ENCODE results near the gene RNU4-1. TPM values are rescaled to one million over a fixed set of nuclear protein-coding genes. Genes with fewer than 3 reads are reported as not detected.
A peak's percentile ranks its signal among the peaks of the same experiment; 100 is the strongest.

RNU4-1 gene
- total RNA-seq, 4 donors from 2014 or later = under 0.01 TPM

DNA sequence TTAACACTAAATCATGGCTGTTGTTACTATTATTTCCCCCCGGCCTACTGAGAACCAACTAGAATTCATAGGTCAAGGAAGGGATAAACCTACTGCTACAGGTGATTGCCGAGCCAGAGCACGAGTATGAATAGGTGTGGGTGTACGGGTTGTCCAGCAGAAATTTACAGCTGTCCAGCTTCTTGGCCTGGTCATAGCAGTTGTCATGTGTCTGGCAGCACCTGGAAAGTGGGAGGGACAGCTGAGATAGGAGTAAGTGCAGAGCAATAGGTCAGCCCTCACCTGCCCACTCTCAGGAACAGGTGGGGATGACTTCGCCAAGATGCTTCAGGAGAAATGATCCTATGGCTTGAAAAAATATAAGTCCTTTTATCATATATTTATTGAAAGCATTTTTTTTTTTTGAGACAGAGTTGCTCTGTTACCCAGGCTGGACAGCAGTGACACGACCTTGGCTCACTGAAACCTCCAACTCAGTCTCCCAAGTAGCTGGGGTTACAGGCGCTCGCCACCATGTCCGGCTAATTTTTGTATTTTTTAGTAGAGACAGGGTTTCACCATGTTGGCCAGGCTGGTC, 31.9 kb upstream of the RNU4-1 start:
- H3K27ac ChIP-seq = no peak overlapping the region

DNA sequence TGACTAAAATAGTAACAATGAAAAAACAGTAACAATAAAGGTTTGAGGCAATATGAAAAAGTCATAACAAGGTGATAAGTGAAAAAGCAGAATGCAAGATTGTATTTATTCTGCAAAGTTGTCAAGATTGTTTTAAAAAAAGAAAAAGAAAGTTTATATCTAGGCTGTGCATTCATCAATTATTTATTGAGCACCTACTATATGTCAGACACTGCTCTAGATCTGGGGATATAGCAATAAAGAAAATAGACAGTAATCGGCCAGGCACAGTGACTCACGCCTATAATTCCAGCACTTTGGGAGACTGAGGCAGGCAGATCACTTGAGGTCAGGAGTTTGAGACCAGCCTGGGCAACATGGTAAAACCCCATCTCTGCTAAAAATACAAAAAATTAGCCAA, 30.7 kb upstream of the RNU4-1 start:
- H3K9me3 ChIP-seq = no peaks in the 10 kb centered on the region
- H3K36me3 ChIP-seq = no peaks in the 10 kb centered on the region
- H3K4me3 ChIP-seq = no peak overlapping the region
- peaks cover 0 to 8% (median 0%) of the 10 kb centered on the region in 4 donors for H3K4me1 ChIP-seq
- DNase-seq = no peak
- no peak for TF ChIP-seq POLR2A (IDR thresholded peaks at IDR 0.05)
- TF ChIP-seq, protein P1, sequence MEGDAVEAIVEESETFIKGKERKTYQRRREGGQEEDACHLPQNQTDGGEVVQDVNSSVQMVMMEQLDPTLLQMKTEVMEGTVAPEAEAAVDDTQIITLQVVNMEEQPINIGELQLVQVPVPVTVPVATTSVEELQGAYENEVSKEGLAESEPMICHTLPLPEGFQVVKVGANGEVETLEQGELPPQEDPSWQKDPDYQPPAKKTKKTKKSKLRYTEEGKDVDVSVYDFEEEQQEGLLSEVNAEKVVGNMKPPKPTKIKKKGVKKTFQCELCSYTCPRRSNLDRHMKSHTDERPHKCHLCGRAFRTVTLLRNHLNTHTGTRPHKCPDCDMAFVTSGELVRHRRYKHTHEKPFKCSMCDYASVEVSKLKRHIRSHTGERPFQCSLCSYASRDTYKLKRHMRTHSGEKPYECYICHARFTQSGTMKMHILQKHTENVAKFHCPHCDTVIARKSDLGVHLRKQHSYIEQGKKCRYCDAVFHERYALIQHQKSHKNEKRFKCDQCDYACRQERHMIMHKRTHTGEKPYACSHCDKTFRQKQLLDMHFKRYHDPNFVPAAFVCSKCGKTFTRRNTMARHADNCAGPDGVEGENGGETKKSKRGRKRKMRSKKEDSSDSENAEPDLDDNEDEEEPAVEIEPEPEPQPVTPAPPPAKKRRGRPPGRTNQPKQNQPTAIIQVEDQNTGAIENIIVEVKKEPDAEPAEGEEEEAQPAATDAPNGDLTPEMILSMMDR (IDR thresholded peaks at IDR 0.05) = no peak
- H3K27ac ChIP-seq = no peak overlapping the region
- no peaks in the 10 kb centered on the region for H3K27me3 ChIP-seq

More for the DNA sequence above, 31.9 kb upstream of the RNU4-1 start:
- Histone ChIP-seq H3K27me3 (no peaks in the 10 kb centered on the region), H3K4me3 (no peak overlapping the region), H3K4me1 (peaks cover 0 to 8% (median 0%) of the 10 kb centered on the region in 4 donors), H3K36me3 (no peaks in the 10 kb centered on the region), H3K9me3 (no peaks in the 10 kb centered on the region)
- no peak for DNase-seq
- TF ChIP-seq, protein P1 (IDR thresholded peaks at IDR 0.05) = no peak
- TF ChIP-seq POLR2A (IDR thresholded peaks at IDR 0.05) = no peak

DNA sequence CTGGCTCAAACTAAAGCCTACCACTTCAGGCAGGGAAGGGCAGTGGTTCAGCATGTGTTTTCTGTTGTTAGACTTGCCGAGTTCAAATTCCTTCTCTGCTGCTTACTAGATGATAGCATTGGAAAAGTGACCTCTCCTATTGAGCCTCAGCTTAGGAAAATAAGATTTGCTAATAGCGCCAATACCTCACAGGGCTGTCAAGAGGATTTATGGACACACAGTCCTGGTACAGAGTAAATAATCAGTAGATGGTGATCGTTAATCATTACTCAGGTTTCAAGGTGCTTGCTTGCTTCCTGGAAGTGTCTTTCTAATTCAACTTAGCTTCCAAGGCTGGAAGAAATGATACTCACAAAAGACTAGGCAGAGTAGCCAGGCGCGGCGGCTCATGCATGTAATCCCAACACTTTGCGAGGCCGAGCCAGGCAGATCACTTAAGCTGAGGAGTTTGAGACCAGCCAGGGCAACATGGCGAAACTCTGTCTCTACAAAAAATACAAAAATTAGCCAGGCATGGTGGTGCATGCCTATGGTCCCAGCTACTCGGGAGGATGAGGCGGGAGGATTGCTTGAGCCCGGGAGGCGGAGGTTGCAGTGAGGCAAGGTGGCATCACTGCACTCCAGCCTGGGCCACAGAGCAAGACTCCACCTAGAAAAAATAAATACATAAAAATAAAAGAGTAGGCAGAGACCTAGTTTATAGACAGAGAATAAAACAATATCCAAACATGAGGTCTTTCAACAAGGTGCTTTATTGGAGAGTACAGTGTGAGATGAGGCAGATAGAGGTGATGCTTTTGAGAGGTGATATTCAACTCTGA, 28.6 kb upstream of the RNU4-1 start:
- Histone ChIP-seq H3K27ac (peak overlapping the region in 3 of 4 donors; percentile 45 to 88 (median 85)), H3K9me3 (no peaks in the 10 kb centered on the region), H3K4me1 (peaks cover 0 to 12% (median under 1%) of the 10 kb centered on the region in 4 donors), H3K36me3 (no peaks in the 10 kb centered on the region), H3K4me3 (peak overlapping the region in 2 of 4 donors; percentile 23 to 28), H3K27me3 (no peaks in the 10 kb centered on the region)
- DNase-seq = peak in 1 of 3 donors; percentile 66
- TF ChIP-seq, protein P1 (IDR thresholded peaks at IDR 0.05) = no peak
- peak in 1 of 2 donors; percentile 48 for TF ChIP-seq POLR2A (IDR thresholded peaks at IDR 0.05)

DNA sequence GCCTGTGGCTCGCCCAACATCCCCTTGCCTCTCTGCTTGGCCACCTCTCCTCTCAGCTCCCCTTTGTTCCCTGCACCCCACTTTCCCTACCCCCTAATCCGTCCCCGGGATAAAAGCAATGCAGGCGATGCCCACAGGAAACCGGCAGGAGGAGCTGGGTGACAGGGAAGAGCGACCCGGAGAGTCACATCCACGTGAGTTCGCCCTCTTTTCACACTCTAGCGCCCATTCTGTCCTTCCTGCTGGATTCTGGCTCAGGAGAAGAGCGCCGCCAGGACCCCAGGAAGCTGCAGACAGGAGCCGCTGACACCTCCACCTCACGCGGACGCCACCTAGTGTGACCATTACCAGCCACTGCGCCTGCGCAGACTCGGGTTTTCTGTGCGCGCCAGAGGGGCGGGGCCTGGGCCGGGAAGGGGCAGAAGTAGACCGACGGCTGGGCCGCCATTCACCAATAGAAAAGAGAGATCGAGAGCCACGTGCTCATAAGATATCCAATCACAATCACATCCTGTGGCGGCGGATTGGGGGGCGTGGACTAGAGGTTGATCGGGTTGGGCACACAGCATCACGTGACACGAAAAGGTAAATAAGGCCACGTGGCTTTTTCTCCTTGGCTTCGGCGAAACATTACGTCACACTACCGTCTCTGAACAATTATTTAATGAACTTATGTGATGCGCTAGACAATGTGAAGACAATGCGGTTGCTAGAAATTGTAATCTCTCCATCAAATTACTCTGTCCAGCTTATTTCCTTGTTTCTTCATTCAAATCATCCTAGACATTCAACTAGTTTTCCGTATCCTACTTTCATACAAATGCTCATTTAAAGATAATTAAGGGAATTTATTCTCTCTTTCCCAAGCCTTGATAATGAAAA, 24.4 kb upstream of the RNU4-1 start:
- peak; percentile 100 for DNase-seq
- no peaks in the 10 kb centered on the region for H3K27me3 ChIP-seq
- TF ChIP-seq, protein P1 (IDR thresholded peaks at IDR 0.05) = peak in 5 of 6 experiments; percentile 39 to 79 (median 77)
- peak; percentile 85 to 92 for TF ChIP-seq POLR2A (IDR thresholded peaks at IDR 0.05)
- peak overlapping the region; percentile 76 to 85 (median 80) for H3K27ac ChIP-seq
- no peaks in the 10 kb centered on the region for H3K36me3 ChIP-seq
- H3K9me3 ChIP-seq = no peaks in the 10 kb centered on the region
- H3K4me1 ChIP-seq = peaks cover 0 to 16% (median 2%) of the 10 kb centered on the region in 4 donors
- peak overlapping the region; percentile 43 to 74 (median 54) for H3K4me3 ChIP-seq

DNA sequence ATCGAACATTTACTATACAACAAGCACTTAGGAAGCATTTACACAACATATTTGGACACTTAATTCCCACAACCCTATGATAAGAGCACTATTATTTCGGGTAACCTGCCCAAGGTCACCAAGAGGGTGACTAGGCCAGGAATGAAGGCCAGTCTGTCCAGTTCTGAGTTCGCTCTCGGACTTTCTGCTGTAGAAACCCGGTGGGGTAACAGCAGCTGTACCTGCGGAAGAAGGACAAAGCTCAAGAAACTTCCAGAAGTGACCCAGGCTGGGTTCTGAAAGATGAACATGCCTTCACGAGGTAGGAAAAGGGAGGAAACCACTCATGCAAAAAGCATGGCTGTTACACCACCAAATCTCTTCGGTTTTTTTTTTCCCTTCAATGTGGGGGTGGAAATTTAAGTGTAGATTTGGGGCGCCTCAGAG, 23.8 kb upstream of the RNU4-1 start:
- Histone ChIP-seq H3K27me3 (no peaks in the 10 kb centered on the region), H3K4me1 (peaks cover 0 to 12% (median 2%) of the 10 kb centered on the region in 4 donors), H3K27ac (peak overlapping the region; percentile 76 to 85 (median 80)), H3K36me3 (no peaks in the 10 kb centered on the region), H3K9me3 (no peaks in the 10 kb centered on the region), H3K4me3 (peak overlapping the region; percentile 43 to 74 (median 54))
- no peak for DNase-seq
- TF ChIP-seq POLR2A (IDR thresholded peaks at IDR 0.05) = no peak
- TF ChIP-seq, protein P1 (IDR thresholded peaks at IDR 0.05) = no peak

Measured in Peyer's patch (tissue), 4 donors.